Measurements from ENCODE around the gene SLAMF7.

DNA sequence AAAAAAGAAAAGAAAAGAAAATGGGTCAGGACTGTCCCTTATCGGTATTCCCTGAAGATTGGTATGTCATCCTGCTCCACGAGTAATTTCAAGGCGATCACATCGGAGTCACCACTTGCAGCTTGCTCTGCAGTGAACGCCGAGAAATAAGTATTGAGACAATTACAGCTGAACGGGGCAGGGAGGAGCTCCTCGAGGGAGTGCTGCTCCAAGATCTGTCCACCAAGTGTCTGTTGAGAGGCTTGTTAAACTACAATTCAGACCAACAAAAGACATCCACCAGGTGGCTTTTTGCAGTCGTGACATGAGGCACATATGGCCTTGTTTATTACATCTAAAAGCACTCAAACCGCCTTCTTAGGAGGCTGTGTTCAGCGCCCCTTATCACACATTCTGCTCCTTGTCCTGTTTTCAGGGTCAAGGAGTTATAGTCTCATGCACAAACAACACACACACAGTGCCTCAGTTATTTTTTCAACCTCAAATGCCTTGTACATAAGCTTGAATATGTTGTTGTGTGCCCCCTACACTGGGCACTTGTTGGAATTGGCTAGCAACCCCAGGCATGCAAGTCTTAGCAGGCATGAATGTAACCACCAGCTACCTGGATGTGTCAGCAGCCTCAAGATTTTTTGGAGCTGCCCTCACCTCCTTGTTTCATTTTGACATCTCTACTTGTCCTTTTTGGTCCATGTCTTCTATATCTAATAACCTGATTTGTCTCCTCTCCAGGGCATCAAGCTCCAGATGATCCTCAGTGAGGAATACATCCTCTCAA lies 14.4 kb upstream of the SLAMF7 start:
- no peak for TF ChIP-seq EZH2 (IDR thresholded peaks at IDR 0.05; ENCODE audit: low read depth)
- TF ChIP-seq, protein P1, sequence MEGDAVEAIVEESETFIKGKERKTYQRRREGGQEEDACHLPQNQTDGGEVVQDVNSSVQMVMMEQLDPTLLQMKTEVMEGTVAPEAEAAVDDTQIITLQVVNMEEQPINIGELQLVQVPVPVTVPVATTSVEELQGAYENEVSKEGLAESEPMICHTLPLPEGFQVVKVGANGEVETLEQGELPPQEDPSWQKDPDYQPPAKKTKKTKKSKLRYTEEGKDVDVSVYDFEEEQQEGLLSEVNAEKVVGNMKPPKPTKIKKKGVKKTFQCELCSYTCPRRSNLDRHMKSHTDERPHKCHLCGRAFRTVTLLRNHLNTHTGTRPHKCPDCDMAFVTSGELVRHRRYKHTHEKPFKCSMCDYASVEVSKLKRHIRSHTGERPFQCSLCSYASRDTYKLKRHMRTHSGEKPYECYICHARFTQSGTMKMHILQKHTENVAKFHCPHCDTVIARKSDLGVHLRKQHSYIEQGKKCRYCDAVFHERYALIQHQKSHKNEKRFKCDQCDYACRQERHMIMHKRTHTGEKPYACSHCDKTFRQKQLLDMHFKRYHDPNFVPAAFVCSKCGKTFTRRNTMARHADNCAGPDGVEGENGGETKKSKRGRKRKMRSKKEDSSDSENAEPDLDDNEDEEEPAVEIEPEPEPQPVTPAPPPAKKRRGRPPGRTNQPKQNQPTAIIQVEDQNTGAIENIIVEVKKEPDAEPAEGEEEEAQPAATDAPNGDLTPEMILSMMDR (conservative IDR thresholded peaks at IDR 0.05): no peak

All from PC-9 (cell line).